ENCODE results near the gene AP5Z1.

AP5Z1 gene

GRCh38 chr7:4759211-4759610, 16.2 kb upstream of the AP5Z1 start:
- TF ChIP-seq, protein P1, sequence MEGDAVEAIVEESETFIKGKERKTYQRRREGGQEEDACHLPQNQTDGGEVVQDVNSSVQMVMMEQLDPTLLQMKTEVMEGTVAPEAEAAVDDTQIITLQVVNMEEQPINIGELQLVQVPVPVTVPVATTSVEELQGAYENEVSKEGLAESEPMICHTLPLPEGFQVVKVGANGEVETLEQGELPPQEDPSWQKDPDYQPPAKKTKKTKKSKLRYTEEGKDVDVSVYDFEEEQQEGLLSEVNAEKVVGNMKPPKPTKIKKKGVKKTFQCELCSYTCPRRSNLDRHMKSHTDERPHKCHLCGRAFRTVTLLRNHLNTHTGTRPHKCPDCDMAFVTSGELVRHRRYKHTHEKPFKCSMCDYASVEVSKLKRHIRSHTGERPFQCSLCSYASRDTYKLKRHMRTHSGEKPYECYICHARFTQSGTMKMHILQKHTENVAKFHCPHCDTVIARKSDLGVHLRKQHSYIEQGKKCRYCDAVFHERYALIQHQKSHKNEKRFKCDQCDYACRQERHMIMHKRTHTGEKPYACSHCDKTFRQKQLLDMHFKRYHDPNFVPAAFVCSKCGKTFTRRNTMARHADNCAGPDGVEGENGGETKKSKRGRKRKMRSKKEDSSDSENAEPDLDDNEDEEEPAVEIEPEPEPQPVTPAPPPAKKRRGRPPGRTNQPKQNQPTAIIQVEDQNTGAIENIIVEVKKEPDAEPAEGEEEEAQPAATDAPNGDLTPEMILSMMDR (IDR thresholded peaks at IDR 0.05; ENCODE audit: low read depth, low read length): no peak
- DNase-seq (ENCODE audit: low read depth, low spot score): no peak
- no peak overlapping the region for H3K4me3 ChIP-seq (ENCODE audit: low read depth, low read length)
- in situ Hi-C loops (cut with HindIII; ENCODE audit: low sequenced_read_pairs): no loop called here

DNA sequence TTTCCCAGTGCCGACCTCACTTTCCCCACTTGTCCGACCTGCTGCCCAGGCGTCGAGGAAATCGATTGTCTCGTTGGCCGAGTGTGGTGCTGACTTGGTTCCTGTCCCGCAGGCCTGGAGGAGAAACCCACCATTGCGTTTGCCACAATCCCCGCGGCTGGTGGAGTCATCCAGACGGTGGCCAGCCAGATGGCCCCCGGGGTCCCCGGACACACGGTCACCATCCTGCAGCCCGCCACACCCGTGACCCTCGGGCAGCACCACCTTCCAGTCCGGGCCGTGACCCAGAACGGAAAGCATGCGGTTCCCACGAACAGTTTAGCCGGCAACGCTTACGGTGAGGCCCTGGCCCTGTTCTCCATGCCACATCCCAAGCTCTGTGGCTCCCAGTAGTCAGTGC, 14.5 kb upstream of the AP5Z1 start:
- in situ Hi-C loops (cut with HindIII; ENCODE audit: low sequenced_read_pairs): no loop called here
- TF ChIP-seq, protein P1 (IDR thresholded peaks at IDR 0.05; ENCODE audit: low read depth, low read length): no peak
- no peak for DNase-seq (ENCODE audit: low read depth, low spot score)
- H3K4me3 ChIP-seq (ENCODE audit: low read depth, low read length): no peak overlapping the region

DNA sequence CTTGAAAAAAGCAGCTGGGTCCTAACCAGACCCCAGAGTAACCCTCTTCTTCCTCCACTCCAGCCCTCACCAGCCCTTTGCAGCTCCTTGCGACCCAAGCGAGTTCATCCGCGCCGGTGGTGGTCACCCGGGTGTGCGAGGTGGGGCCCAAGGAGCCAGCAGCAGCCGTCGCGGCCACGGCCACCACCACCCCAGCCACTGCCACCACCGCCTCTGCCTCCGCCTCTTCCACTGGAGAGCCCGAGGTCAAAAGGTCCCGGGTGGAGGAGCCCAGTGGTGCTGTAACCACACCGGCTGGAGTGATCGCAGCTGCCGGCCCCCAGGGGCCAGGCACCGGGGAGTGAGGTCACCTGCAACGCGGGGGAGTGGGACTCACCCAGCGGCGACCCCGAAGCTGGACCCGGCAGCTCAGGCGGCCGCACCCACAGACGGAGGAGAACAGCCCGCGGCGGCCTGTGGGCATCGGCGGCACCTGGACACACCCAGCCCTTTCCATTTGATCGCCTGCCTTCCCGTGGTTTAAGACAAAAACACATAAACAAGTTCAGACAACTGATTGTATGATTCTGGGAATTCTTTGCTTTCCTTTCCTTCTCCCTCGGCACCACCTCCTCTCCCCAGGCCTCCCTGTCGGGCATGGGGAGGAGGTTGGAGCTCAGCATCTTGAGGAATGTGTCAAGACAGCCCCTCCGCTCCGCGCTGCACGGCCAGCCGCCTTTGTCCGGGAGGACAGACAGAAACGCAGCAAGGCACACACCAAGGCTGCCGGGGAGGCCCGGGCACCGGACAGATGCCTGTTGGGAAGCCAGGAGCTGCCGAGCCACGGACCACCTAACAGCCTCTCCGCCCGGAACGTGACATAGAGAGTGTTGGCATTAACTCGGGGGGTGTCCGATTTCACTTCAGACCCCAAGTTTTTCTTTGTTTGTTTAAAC, 13.0 kb upstream of the AP5Z1 start:
- TF ChIP-seq, protein P1 (IDR thresholded peaks at IDR 0.05; ENCODE audit: low read depth, low read length): no peak
- H3K4me3 ChIP-seq (ENCODE audit: low read depth, low read length): no peak overlapping the region
- no peak for DNase-seq (ENCODE audit: low read depth, low spot score)
- in situ Hi-C loops (cut with HindIII; ENCODE audit: low sequenced_read_pairs): no loop called here

DNA sequence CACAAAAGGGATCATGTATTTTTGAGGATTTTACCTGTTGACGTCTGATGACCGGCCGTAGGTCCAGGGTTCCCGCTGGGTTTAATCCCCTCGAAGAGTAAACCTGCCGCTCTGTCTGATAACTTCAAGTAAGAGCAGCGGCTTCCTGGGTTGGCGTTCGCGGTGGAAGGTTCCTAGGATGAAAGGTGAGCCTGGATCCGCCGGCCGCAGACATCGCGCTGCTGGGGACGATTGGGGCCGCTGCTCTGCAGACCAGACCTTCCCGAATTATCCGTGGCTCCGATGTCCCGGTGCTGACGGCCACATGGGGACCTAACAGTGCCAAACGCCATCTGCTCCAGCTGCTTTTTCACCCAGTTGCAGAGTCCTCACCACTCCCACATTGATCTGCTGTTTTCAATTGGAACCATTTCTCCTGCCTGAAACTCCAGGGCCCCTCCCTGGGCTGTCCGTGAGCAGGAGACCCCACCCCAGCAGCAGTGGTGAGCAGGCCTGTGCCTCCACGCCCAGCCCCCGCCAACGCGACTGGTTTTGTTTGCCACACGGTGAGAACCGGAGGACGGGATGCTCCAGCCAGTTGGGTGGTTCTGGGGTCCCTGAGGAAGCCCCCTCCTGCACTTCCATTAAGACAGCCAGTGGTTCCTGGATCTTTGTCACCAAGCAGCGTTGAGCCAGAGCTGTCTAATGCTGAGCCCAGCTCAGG, 12.2 kb upstream of the AP5Z1 start:
- TF ChIP-seq, protein P1 (IDR thresholded peaks at IDR 0.05; ENCODE audit: low read depth, low read length): no peak
- no peak overlapping the region for H3K4me3 ChIP-seq (ENCODE audit: low read depth, low read length)
- in situ Hi-C loops (cut with HindIII; ENCODE audit: low sequenced_read_pairs): no loop called here
- DNase-seq (ENCODE audit: low read depth, low spot score): no peak

DNA sequence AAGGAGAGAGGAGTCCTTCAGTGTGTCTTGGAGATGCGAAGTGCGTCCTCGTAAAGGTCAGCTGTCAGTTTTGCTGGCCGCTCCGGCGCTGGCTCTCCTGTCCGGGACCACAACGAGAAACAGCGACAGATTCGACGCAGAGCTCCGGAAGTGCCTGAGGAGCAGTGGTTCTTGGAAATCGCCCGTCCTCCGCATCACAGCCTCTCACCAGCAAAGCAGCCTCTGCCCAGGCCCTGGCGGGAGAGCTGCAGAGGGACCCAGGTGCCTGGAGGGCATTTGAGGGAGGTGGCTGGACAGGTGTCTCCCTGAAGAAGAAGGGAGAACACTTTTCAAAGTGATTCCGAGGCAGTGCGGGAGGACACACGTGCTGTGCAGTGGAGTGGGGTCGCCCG, 11.6 kb upstream of the AP5Z1 start:
- in situ Hi-C loops (cut with HindIII; ENCODE audit: low sequenced_read_pairs): no loop called here
- TF ChIP-seq, protein P1 (IDR thresholded peaks at IDR 0.05; ENCODE audit: low read depth, low read length): no peak
- DNase-seq (ENCODE audit: low read depth, low spot score): no peak
- H3K4me3 ChIP-seq (ENCODE audit: low read depth, low read length): no peak overlapping the region

GRCh38 chr7:4764402-4765007, 10.9 kb upstream of the AP5Z1 start:
- TF ChIP-seq, protein P1 (IDR thresholded peaks at IDR 0.05; ENCODE audit: low read depth, low read length): no peak
- no peak for DNase-seq (ENCODE audit: low read depth, low spot score)
- in situ Hi-C loops (cut with HindIII; ENCODE audit: low sequenced_read_pairs): no loop called here
- H3K4me3 ChIP-seq (ENCODE audit: low read depth, low read length): no peak overlapping the region

All from astrocyte of the spinal cord (primary cell).